AG04449 (cell line): ENCODE results near the gene PPP1CA.
"Not testable (repeated sequence)": the region's sequence is repeated elsewhere in the genome, so short reads cannot be mapped to it uniquely, and the experiment has no call there.

Source experiments
- CTCF ChIA-PET: fragments of 350-600 bp; formaldehyde crosslinking; extraction: SDS; loops from one replicate; lab custom pipeline; 2021; ENCODE audit warnings: antibody characterized with exemption; lab: Yijun Ruan, JAX
- POLR2A ChIA-PET: fragments of 400-600, 350-600 bp; formaldehyde crosslinking; extraction: SDS; loops from one replicate; lab custom pipeline; 2020; ENCODE audit warnings: antibody characterized with exemption, inconsistent platforms; lab: Yijun Ruan, JAX
- DNase-seq: peaks from one replicate; pipeline ENCODE4 v3.0.0-alpha.2; 2010; ENCODE audit warnings: low read depth, low spot score
- H3K4me3 ChIP-seq: 2 replicates; pipeline ENCODE4 v1.5.1; 2011; ENCODE audit warnings: low read depth, mild to moderate bottlenecking, control low read depth, low read length
- TF ChIP-seq, protein P1 (sequence below): IDR thresholded peaks from one replicate; pipeline ENCODE4 v1.5.1; 2011; ENCODE audit warnings: mild to moderate bottlenecking, moderate library complexity, low read length, control low read depth, inconsistent platforms; ENCODE audit not compliant: insufficient read depth; ENCODE audit errors: missing control alignments

Gene PPP1CA

DNA sequence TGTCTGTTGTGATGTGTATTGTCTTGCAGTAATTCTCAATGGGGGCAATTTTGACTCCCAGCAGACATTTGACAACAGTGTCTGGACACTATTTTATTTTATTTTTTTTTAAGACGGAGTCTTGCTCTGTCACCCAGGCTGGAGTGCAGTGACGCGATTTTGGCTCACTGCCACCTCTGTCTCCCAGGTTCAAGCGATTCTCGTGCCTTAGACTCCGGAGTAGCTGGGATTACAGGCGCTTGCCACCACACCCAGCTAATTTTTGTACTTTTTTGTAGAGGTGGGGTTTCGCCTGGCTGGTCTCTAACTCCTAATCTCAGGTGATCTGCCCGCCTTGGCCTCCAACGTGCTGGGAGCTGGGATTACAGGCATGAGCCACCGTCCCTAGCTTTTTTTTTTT, 28.1 kb upstream of the PPP1CA start:
- H3K4me3 ChIP-seq: peak overlapping the region; percentile 97; the same call in 1 of the 2 replicates
- ChIA-PET CTCF (interaction anchor here (0.6 to 3.7 kb wide), 3 partner anchors 9 to 39 kb away, joined by 3 to 15 read pairs (median 9); partner anchors contain the start of gene PPP1CA), POLR2A (no interaction called here)
- no peak for DNase-seq
- TF ChIP-seq, protein P1, sequence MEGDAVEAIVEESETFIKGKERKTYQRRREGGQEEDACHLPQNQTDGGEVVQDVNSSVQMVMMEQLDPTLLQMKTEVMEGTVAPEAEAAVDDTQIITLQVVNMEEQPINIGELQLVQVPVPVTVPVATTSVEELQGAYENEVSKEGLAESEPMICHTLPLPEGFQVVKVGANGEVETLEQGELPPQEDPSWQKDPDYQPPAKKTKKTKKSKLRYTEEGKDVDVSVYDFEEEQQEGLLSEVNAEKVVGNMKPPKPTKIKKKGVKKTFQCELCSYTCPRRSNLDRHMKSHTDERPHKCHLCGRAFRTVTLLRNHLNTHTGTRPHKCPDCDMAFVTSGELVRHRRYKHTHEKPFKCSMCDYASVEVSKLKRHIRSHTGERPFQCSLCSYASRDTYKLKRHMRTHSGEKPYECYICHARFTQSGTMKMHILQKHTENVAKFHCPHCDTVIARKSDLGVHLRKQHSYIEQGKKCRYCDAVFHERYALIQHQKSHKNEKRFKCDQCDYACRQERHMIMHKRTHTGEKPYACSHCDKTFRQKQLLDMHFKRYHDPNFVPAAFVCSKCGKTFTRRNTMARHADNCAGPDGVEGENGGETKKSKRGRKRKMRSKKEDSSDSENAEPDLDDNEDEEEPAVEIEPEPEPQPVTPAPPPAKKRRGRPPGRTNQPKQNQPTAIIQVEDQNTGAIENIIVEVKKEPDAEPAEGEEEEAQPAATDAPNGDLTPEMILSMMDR: no peak

DNA sequence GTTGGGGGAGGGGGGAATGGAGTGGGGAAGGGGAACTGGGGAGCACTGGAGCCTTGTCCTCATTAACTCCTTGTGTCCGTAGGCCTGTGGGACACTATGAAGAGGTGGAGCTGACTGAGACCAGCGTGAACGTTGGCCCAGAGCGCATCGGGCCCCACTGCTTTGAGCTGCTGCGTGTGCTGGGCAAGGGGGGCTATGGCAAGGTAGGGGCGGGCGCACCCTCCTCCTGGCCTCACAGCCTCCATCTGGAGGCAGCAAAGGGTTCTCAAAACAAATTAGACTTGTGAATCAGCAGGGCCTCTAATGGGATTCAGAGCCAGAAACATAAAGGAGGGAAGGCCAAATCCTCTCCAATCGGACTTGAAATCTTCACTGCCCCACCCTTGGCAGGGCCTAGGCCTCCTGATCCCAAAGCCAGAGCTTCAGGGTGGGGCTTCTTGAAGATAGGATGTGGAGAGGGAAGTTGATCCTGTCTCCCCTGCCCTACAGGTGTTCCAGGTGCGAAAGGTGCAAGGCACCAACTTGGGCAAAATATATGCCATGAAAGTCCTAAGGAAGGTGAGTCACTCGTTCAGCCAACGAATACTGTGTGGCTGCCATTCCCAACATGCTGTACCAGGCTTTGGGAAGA, 27.5 kb upstream of the PPP1CA start:
- no peak for DNase-seq
- H3K4me3 ChIP-seq: peak overlapping the region; percentile 97
- ChIA-PET POLR2A (no interaction called here), CTCF (interaction anchor here (0.6 to 3.7 kb wide), 5 partner anchors 10 to 83 kb away, joined by 3 to 15 read pairs (median 4); partner anchors contain the start of gene PPP1CA)
- TF ChIP-seq, protein P1: no peak

DNA sequence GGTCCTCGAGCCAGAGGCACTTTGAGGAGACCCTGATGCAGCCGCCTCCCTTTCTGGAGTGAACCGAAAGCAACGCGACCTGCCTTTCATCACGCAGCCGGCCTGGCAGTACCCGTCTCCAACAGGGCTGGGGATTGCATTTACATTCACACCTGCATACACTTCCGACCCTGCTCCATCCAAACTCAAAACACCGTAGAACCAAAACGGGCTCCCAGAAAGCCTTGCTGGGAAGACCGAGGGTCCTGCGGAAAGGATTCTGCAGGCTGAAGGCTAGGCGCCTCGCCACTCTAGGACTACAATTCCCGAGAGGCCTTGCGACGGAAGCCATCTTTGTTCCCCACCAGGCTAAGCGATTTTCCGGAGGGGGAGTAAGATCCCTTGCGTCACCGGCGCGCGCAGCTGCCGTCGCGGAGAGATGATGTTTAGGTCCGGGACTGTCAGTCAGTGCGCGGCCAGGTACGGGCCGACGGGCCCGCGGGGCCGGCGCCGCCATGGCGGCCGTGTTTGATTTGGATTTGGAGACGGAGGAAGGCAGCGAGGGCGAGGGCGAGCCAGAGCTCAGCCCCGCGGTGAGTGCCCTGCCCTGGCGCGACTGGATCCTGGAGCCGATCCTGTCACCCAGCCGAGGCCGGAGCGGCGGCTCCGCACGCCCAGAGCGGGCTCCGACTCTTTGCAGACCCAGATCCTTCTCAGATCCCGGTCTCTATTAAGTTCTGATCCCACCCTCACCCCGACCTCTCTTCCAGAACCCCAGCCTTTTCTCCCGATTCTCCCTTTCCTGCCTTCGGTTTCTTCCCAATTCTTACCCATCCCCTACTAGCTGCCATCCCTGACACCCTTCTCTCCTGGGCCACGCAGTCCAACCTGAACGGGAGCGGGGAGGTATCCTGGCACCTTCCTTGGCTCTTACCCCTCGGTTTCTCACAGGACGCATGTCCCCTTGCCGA, 26.7 kb upstream of the PPP1CA start, which contains the start of gene RPS6KB2:
Gene RPS6KB2, plus strand, starts transcription at position 443 of the 950 bp plus-strand sequence. Its CDS starts 52 bp downstream, at position 495.
- CTCF ChIA-PET: interaction anchor here (0.6 to 3.7 kb wide), 6 partner anchors 10 to 82 kb away, joined by 3 to 15 read pairs (median 4); partner anchors contain the start of gene PPP1CA
- DNase-seq: peak; percentile 80
- H3K4me3 ChIP-seq: peak within 1 kb of the TSS; percentile 97
- POLR2A ChIA-PET: interaction anchor here (1.3 kb wide), 1 partner anchor 27 kb away, joined by 3 read pairs; the partner anchor contains the start of gene PPP1CA
- TF ChIP-seq, protein P1: no peak

DNA sequence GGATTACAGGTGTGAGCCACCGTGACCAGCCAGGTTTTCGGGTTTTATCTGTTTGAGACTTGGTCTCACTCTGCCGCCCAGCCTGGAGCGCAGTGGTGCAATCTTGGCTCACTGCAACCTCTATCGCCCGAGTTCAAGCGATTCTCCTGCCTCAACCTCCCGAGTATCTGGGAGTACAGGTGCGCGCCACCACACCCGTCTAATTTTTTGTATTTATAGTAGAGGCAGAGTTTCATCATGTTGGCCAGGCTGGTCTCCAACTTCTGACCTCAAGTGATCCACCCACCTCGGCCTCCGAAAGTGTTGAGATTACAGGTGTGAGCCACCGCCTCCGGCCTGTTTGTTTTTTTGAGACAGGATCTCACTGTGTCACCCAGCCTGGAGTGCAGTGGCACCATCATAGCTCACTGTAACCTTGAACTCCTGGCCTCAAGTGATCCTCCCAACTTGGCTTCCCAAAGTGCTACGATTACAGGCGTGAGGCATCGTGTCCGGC, 25.8 kb upstream of the PPP1CA start:
- ChIA-PET POLR2A (interaction anchor here (1.3 kb wide), 1 partner anchor 26 kb away, joined by 3 read pairs; the partner anchor contains the start of gene PPP1CA), CTCF (interaction anchor here (0.9 to 3.7 kb wide), 2 partner anchors 26 to 41 kb away, joined by 3 to 15 read pairs; partner anchors contain the start of gene PPP1CA)
- DNase-seq: not testable (repeated sequence)
- H3K4me3 ChIP-seq: peak overlapping the region; percentile 97

DNA sequence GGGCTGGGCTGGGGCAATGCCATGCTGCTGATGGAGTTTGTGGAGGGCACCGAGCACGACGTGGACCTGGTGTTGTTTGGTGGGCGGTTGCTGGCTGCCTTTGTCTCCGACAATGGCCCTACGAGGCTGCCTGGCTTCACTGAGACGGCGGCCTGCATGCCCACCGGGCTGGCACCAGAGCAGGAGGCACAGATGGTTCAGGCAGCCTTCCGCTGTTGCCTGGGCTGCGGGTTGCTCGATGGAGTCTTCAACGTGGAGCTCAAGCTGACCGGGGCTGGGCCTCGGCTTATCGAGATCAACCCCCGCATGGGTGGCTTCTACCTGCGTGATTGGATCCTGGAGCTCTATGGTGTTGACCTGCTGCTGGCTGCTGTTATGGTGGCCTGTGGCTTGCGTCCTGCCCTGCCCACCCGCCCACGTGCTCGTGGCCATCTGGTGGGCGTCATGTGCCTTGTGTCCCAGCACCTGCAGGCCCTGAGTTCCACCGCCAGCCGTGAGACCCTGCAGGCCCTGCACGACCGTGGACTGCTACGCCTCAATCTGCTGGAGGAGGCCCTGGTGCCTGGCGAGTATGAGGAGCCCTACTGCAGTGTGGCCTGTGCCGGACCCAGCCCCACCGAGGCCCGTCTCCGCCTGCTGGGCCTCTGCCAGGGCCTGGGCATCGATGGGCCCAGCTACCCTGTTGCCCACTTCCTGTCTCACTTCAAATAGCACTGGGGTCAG, 22.4 kb upstream of the PPP1CA start:
- CTCF ChIA-PET: no interaction called here
- DNase-seq: no peak
- POLR2A ChIA-PET: no interaction called here
- TF ChIP-seq, protein P1: no peak
- no peak overlapping the region for H3K4me3 ChIP-seq

DNA sequence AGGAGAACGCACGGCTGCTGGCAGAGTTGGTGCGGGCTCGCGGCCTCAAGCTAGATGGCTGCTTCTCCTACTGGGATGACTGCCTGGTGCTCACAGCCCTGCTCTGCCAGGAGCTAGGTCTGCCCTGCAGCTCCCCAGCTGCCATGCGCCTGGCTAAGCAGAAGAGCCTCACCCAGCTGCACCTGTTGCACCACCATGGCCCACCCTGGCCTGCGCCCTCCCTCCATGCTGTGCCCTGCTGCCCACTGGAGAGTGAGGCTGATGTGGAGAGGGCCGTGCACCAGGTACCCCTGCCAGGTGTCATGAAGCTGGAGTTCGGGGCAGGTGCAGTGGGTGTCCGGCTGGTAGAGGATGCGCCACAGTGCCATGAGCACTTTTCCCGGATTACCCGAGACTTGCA, 21.8 kb upstream of the PPP1CA start:
- no peak for DNase-seq
- TF ChIP-seq, protein P1: no peak
- no peak overlapping the region for H3K4me3 ChIP-seq
- CTCF ChIA-PET: no interaction called here
- POLR2A ChIA-PET: no interaction called here
